ENCODE data around the gene CRYBA2. TPM values are rescaled to one million over a fixed set of nuclear protein-coding genes. Genes with fewer than 3 reads are reported as not detected.

The CRYBA2 gene
- total and polyA plus RNA-seq, 2 experiments from 2014 or later: not detected

DNA sequence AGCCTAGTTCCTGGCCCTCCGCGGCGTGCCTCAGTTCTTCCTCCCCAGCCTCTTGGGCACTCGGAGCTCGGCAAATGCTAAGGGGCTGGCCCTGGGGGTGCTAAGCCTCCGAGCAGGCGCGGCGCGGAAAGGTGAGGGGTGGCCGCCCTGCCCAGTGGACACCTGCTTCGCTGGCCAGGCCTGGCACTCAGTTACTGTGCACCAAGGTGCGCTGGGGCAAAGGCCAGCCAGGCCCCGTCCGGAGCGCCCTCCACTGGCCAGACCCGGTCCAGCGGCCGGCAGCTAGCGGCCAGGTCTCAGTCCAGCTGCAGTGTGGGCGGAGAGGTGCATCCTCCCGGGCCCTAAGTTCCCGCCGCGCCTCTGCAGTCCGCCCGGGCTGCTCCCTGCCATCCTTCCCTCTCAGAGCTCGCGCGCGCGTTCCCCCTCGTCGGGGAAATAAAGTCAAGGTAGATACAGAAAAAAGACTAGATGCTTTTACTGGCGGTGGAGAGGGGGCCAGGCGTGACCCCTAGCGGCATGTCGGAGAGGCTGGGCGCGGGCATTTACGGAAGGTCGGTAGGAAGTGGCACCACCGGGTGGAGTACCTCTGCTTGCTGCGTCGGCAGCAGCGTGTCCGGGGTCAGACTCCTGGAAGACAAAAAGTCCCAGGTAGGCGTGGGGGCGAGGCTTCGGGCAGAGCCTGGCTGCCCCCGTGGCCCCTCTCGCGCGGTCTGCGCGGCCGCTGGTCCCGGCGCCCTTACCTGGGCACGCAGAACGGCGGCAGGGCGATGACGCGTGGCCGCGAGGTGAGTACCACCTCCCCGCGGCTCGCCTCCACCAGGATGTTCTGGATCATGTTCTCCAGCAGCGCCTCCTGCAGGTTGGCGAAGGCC lies 9.4 kb upstream of the CRYBA2 start:
- WGBS, 2 experiments (ENCODE audit: low coverage in 1 of 2, low lambda C conversion rate in 2 of 2, missing lambda C conversion rate in 2 of 2): 3 to 5% methylated on average over 50 to 61 of the region's 72 CpGs
- Histone ChIP-seq H3K9me2 (ENCODE audit: insufficient read depth) (no peaks in the 10 kb centered on the region), H3K27me3 (replicated peaks; ENCODE audit: insufficient read depth) (peaks cover 59% of the 10 kb centered on the region), H3K79me2 (ENCODE audit: insufficient read depth) (no peaks in the 10 kb centered on the region), H3F3A (ENCODE audit: insufficient read depth) (no peaks in the 10 kb centered on the region), H3K27ac (no peak overlapping the region), H3K9ac (no peak overlapping the region), H3K4me3 (no peak overlapping the region), H3K9me3 (ENCODE audit: low read depth) (no peaks in the 10 kb centered on the region), H4K20me1 (ENCODE audit: insufficient read depth) (no peaks in the 10 kb centered on the region), H3K36me3 (ENCODE audit: low read depth) (no peaks in the 10 kb centered on the region), H2AFZ (no peak overlapping the region), H3K4me1 (ENCODE audit: insufficient read depth) (no peaks in the 10 kb centered on the region), H3K4me2 (ENCODE audit: unreplicated experiment) (no peak overlapping the region)
- peak; percentile 64 for DNase-seq
- TF ChIP-seq EZH2phosphoT487 (IDR thresholded peaks at IDR 0.05; ENCODE audit: insufficient read depth, low read depth) (peak; percentile 72; the same call in 1 of the 2 replicates), EZH2 (IDR thresholded peaks at IDR 0.05; ENCODE audit: insufficient read depth, poor library complexity, severe bottlenecking) (peak; percentile 86)
- in situ Hi-C loops (cut with MboI): no loop called here

DNA sequence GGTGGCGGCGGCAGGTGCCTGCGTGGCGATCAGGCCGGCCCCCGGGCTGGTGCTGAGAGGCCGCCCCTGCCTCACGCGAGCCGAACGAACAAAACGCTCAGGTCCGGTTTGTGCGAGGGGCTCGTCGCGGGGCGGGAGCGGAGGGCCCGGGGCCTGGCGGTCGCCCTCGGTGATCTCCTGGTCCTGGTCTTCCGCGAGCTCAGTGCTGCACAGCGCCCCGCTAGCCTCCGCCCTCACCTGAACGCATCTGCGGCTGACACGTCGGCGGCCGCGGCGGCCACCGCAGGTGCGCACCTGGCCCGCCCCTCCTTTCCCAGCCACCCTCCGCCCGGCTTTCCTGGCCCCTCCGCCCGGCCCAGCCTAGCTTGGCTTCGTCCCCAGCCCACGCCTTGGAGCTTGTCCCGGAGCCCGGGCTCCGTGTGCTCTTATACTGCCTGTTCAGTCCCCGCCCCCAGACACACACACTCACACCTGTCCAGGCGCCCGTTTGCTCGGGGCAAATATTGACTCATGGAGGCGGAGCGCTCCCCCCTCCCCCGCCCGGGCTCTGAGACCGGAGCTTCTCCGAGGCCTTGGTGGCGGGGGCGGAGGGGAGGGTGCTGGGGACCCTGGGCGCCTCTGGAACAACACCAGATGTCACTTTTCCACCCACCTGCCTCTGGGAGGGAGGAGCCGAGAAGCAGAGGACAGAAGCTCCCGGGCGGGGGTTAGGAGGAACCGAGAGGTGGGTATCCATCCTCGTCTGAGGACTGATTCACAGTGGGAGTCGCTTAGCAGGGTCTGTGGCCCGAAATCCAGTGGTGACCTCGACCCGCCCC lies 8.6 kb upstream of the CRYBA2 start:
- no peak overlapping the region for H3K4me3 ChIP-seq
- H3K4me2 ChIP-seq (ENCODE audit: unreplicated experiment): no peak overlapping the region
- 1 to 4% methylated on average over 17 to 69 of the region's 70 CpGs for WGBS, 2 experiments (ENCODE audit: low coverage in 1 of 2, low lambda C conversion rate in 2 of 2, missing lambda C conversion rate in 2 of 2)
- no peak overlapping the region for H3K9ac ChIP-seq
- H3K9me3 ChIP-seq (ENCODE audit: low read depth): no peaks in the 10 kb centered on the region
- no peaks in the 10 kb centered on the region for H3K4me1 ChIP-seq (ENCODE audit: insufficient read depth)
- H3K36me3 ChIP-seq (ENCODE audit: low read depth): no peaks in the 10 kb centered on the region
- H3K27me3 ChIP-seq (replicated peaks; ENCODE audit: insufficient read depth): peaks cover 59% of the 10 kb centered on the region
- TF ChIP-seq EZH2phosphoT487 (IDR thresholded peaks at IDR 0.05; ENCODE audit: insufficient read depth, low read depth) (no peak), EZH2 (IDR thresholded peaks at IDR 0.05; ENCODE audit: insufficient read depth, poor library complexity, severe bottlenecking) (no peak)
- no peaks in the 10 kb centered on the region for H3F3A ChIP-seq (ENCODE audit: insufficient read depth)
- no peak overlapping the region for H2AFZ ChIP-seq
- in situ Hi-C loops (cut with MboI): no loop called here
- no peaks in the 10 kb centered on the region for H4K20me1 ChIP-seq (ENCODE audit: insufficient read depth)
- H3K79me2 ChIP-seq (ENCODE audit: insufficient read depth): no peaks in the 10 kb centered on the region
- no peak overlapping the region for H3K27ac ChIP-seq
- no peaks in the 10 kb centered on the region for H3K9me2 ChIP-seq (ENCODE audit: insufficient read depth)
- DNase-seq: no peak

DNA sequence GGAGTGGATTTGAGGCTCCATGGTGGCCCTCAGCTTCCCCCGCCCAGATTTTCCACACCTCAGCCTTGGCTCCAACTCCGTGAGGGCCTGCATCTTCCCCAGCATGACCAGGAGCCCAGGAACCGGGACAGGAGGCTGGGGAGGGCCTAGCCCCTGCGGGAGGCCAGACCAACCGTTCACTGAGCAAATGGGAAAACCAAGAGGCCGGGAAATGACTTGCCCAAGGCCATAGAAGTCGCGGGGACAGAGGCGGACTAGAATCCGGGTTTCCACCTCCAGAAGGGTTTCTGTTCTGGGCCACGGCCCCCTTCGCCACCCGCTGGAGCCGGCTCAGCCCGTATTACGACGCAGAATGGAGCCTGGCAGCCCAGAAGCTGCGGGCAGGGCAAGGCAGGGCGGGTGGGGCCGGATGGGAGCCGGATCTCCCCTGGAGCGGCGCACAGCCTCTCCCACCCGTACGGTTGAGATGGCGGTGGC lies 7.9 kb upstream of the CRYBA2 start:
- in situ Hi-C loops (cut with MboI): no loop called here
- peaks cover 59% of the 10 kb centered on the region for H3K27me3 ChIP-seq (replicated peaks; ENCODE audit: insufficient read depth)
- H3K4me1 ChIP-seq (ENCODE audit: insufficient read depth): no peaks in the 10 kb centered on the region
- no peak overlapping the region for H3K4me2 ChIP-seq (ENCODE audit: unreplicated experiment)
- H3K9me3 ChIP-seq (ENCODE audit: low read depth): no peaks in the 10 kb centered on the region
- H3F3A ChIP-seq (ENCODE audit: insufficient read depth): no peaks in the 10 kb centered on the region
- TF ChIP-seq EZH2 (IDR thresholded peaks at IDR 0.05; ENCODE audit: insufficient read depth, poor library complexity, severe bottlenecking): peak; percentile 81
- TF ChIP-seq EZH2phosphoT487 (IDR thresholded peaks at IDR 0.05; ENCODE audit: insufficient read depth, low read depth): no peak
- no peak overlapping the region for H3K9ac ChIP-seq
- no peak overlapping the region for H3K27ac ChIP-seq
- no peak overlapping the region for H2AFZ ChIP-seq
- H4K20me1 ChIP-seq (ENCODE audit: insufficient read depth): no peaks in the 10 kb centered on the region
- DNase-seq: no peak
- H3K36me3 ChIP-seq (ENCODE audit: low read depth): no peaks in the 10 kb centered on the region
- WGBS, 2 experiments (ENCODE audit: low coverage in 1 of 2, low lambda C conversion rate in 2 of 2, missing lambda C conversion rate in 2 of 2): 7 to 16% methylated on average over 18 to 23 of the region's 26 CpGs
- H3K9me2 ChIP-seq (ENCODE audit: insufficient read depth): no peaks in the 10 kb centered on the region
- no peak overlapping the region for H3K4me3 ChIP-seq
- H3K79me2 ChIP-seq (ENCODE audit: insufficient read depth): no peaks in the 10 kb centered on the region

GRCh38 chr2:219000569-219000960 lies 7.3 kb upstream of the CRYBA2 start:
- no peaks in the 10 kb centered on the region for H3K36me3 ChIP-seq (ENCODE audit: low read depth)
- no peaks in the 10 kb centered on the region for H3K4me1 ChIP-seq (ENCODE audit: insufficient read depth)
- H3K9me3 ChIP-seq (ENCODE audit: low read depth): no peaks in the 10 kb centered on the region
- TF ChIP-seq EZH2 (IDR thresholded peaks at IDR 0.05; ENCODE audit: insufficient read depth, poor library complexity, severe bottlenecking): no peak
- no peak for TF ChIP-seq EZH2phosphoT487 (IDR thresholded peaks at IDR 0.05; ENCODE audit: insufficient read depth, low read depth)
- peaks cover 62% of the 10 kb centered on the region for H3K27me3 ChIP-seq (replicated peaks; ENCODE audit: insufficient read depth)
- no peaks in the 10 kb centered on the region for H3F3A ChIP-seq (ENCODE audit: insufficient read depth)
- H3K4me3 ChIP-seq: no peak overlapping the region
- no peak for DNase-seq
- WGBS, 2 experiments (ENCODE audit: low coverage in 1 of 2, low lambda C conversion rate in 2 of 2, missing lambda C conversion rate in 2 of 2): 10 to 14% methylated on average over 8 of the region's 8 CpGs
- no peaks in the 10 kb centered on the region for H3K79me2 ChIP-seq (ENCODE audit: insufficient read depth)
- in situ Hi-C loops (cut with MboI): no loop called here
- H2AFZ ChIP-seq: no peak overlapping the region
- no peak overlapping the region for H3K9ac ChIP-seq
- no peaks in the 10 kb centered on the region for H4K20me1 ChIP-seq (ENCODE audit: insufficient read depth)
- no peak overlapping the region for H3K27ac ChIP-seq
- no peak overlapping the region for H3K4me2 ChIP-seq (ENCODE audit: unreplicated experiment)
- no peaks in the 10 kb centered on the region for H3K9me2 ChIP-seq (ENCODE audit: insufficient read depth)
